HG03175 (cell line): ENCODE measurements around the gene LINGO1.

Experiments used
- ATAC-seq: cut with Tn5 transposase; IDR thresholded peaks from one replicate; pipeline ENCODE4 v1.9.1; 2021; ENCODE audit warnings: mild to moderate bottlenecking, moderate library complexity; ENCODE audit not compliant: unreplicated experiment

Gene LINGO1

GRCh38 chr15:77632534-77633133 is at the start of gene LINGO1:
TSS of gene LINGO1 (minus strand) at chr15:77632912. CDS start at chr15:77632315, 597 bp downstream.
- ATAC-seq = no peak

GRCh38 chr15:77681362-77681761 is 48.6 kb upstream of the LINGO1 start:
- no peak for ATAC-seq

- no peak for ATAC-seq
These were observed 44.1 kb upstream of the LINGO1 start for GRCh38 chr15:77676569-77677375.

GRCh38 chr15:77675806-77676415 is 43.2 kb upstream of the LINGO1 start:
- ATAC-seq = no peak

- no peak for ATAC-seq
These were observed 41.6 kb upstream of the LINGO1 start for GRCh38 chr15:77674327-77674726.

GRCh38 chr15:77673866-77674265 is 41.2 kb upstream of the LINGO1 start:
- ATAC-seq = no peak

GRCh38 chr15:77672135-77672534 is 39.4 kb upstream of the LINGO1 start:
- ATAC-seq = no peak

GRCh38 chr15:77671362-77672056 is 38.8 kb upstream of the LINGO1 start:
- ATAC-seq = no peak

GRCh38 chr15:77670558-77671361 is 38.0 kb upstream of the LINGO1 start:
- ATAC-seq = no peak

GRCh38 chr15:77669896-77670295 is 37.2 kb upstream of the LINGO1 start:
- ATAC-seq = no peak

- no peak for ATAC-seq
These were observed 34.9 kb upstream of the LINGO1 start for GRCh38 chr15:77667338-77668234.

- ATAC-seq = no peak
These were observed 33.6 kb upstream of the LINGO1 start for GRCh38 chr15:77666296-77666660.

- ATAC-seq = no peak
These were observed 33.0 kb upstream of the LINGO1 start for GRCh38 chr15:77665530-77666295.

- ATAC-seq = no peak
These were observed 31.7 kb upstream of the LINGO1 start for GRCh38 chr15:77664428-77664827.

GRCh38 chr15:77663256-77663655 is 30.5 kb upstream of the LINGO1 start:
- no peak for ATAC-seq

GRCh38 chr15:77659350-77660321 is 26.9 kb upstream of the LINGO1 start:
- ATAC-seq = no peak

GRCh38 chr15:77658304-77658703 is 25.6 kb upstream of the LINGO1 start:
- ATAC-seq = no peak
